NCI-H460 (cell line): Measurements from ENCODE around the gene PCDHGB6. TPM values are rescaled to one million over a fixed set of nuclear protein-coding genes. Genes with fewer than 3 reads are reported as not detected.
"Not testable (repeated sequence)": the region's sequence is repeated elsewhere in the genome, so short reads cannot be mapped to it uniquely, and the experiment has no call there.

Source experiments
- DNase-seq: peaks from one replicate; pipeline ENCODE4 v3.0.0-alpha.2; 2016; ENCODE audit warnings: low read depth; ENCODE audit errors: extremely low read depth
- total RNA-seq: library from RNA; depleted of rRNA; stranded (reverse); fragments of >200 nt; shearing (Covaris generic); gene quantifications from 2 replicates; pipeline ENCODE4 v1.2.3, GENCODE V29; 2014

The PCDHGB6 gene
- total RNA-seq, 1 experiment from 2014 or later, result 0.62 TPM

DNA sequence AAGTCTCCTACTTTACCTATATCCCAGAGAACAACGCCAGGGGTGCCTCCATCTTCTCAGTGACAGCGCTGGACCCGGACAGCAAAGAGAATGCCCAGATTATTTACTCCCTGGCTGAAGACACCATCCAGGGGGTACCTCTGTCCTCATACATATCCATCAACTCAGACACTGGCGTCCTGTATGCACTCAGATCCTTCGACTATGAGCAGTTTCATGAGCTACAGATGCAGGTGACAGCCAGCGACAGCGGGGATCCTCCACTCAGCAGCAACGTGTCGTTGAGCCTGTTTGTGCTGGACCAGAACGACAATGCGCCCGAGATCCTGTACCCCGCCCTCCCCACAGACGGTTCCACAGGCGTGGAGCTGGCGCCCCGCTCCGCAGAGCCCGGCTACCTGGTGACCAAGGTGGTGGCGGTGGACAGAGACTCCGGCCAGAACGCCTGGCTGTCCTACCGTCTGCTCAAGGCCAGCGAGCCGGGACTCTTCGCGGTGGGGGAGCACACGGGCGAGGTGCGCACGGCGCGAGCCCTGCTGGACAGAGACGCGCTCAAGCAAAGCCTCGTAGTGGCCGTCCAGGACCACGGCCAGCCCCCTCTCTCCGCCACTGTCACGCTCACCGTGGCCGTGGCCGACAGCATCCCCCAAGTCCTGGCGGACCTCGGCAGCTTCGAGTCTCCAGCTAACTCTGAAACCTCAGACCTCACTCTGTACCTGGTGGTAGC is 6.9 kb downstream of the PCDHGB6 start:
- not testable (repeated sequence) for DNase-seq

DNA sequence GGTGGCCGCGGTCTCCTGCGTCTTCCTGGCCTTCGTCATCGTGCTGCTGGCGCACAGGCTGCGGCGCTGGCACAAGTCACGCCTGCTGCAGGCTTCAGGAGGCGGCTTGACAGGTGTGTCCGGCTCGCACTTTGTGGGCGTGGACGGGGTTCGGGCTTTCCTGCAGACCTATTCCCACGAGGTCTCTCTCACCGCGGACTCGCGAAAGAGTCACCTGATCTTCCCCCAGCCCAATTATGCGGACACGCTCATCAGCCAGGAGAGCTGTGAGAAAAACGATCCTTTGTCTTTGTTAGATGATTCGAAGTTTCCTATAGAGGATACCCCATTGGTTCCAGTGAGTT is 7.4 kb downstream of the PCDHGB6 start:
- DNase-seq, result not testable (repeated sequence)

DNA sequence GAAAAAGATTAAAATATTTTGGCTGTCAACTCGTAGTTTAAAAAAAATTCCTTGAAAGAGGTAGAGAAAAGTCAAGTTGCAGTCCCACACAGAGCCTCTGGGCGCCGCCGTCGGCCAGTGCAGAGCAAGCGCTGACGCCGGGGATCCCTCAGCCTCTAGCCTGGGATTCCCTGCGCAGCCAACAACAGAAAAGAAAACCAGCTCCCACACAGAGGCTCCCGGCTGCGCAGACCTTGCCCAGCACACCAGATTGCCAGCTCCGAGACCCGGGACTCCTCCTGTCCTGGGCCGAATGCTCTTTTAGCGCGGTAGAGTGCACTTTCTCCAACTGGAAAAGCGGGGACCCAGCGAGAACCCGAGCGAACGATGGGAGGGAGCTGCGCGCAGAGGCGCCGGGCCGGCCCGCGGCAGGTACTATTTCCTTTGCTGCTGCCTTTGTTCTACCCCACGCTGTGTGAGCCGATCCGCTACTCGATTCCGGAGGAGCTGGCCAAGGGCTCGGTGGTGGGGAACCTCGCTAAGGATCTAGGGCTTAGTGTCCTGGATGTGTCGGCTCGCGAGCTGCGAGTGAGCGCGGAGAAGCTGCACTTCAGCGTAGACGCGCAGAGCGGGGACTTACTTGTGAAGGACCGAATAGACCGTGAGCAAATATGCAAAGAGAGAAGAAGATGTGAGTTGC is 9.8 kb downstream of the PCDHGB6 start, which contains the start of gene PCDHGB7:
PCDHGB7 (plus strand) TSS at position 184 of the 679 bp plus-strand sequence; CDS start at position 367, 183 bp downstream.
- DNase-seq, result not testable (repeated sequence)

DNA sequence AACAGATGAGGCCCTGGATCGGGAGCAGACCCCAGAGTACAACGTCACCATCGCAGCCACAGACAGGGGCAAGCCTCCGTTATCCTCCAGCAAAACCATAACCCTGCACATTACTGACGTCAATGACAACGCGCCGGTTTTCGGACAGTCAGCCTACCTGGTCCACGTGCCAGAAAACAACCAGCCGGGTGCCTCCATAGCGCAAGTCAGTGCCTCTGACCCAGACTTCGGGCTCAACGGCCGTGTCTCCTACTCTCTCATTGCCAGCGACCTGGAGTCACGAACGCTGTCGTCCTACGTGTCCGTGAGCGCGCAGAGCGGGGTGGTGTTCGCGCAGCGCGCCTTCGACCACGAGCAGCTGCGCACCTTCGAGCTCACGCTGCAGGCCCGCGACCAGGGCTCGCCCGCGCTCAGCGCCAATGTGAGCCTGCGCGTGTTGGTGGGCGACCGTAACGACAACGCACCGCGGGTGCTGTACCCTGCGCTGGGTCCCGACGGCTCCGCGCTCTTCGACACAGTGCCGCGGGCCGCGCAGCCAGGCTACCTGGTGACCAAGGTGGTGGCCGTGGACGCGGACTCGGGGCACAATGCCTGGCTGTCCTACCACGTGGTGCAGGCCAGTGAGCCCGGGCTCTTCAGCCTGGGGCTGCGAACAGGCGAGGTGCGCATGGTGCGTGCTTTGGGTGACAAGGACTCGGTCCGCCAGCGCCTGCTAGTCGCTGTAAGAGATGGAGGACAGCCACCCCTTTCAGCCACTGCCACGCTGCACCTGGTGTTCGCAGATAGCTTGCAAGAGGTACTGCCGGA is 11.5 kb downstream of the PCDHGB6 start:
- DNase-seq, result no peak

DNA sequence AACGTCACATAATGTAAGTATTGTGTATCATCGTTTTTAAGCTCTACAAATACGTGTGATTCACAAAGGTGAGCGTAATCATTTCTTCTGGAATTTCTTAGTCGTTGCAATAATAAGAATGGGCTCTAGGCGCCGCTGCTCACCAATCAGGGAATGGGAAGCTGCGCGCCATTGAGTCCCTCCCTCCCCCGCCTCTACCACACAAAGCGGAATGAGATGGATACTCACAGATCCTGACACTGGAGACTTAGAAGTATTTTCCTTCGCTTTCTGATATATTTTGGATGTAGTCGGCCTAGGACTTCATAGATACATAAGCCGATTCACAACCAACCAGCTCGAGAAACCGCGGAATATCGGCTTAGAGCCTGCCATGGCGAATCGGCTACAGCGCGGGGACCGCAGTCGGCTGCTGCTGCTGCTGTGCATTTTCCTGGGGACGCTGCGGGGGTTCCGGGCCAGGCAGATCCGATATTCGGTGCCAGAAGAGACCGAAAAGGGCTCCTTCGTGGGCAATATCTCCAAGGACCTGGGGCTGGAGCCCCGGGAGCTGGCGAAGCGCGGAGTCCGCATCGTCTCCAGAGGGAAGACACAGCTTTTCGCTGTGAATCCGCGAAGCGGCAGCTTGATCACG is 13.2 kb downstream of the PCDHGB6 start, which contains the start of gene PCDHGA11:
PCDHGA11 (plus strand) TSS at position 197 of the 634 bp plus-strand sequence; CDS start at position 374, 177 bp downstream.
- no peak for DNase-seq

DNA sequence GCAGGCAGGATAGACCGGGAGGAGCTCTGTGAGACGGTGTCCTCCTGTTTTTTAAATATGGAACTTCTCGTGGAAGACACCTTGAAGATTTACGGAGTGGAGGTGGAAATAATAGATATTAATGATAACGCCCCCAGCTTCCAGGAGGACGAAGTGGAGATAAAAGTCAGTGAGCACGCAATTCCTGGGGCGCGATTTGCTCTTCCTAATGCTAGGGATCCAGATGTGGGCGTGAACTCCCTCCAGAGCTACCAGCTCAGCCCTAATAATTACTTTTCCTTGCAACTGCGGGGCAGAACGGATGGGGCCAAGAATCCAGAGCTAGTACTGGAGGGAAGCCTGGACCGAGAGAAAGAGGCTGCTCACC is 13.7 kb downstream of the PCDHGB6 start:
- DNase-seq, result no peak

DNA sequence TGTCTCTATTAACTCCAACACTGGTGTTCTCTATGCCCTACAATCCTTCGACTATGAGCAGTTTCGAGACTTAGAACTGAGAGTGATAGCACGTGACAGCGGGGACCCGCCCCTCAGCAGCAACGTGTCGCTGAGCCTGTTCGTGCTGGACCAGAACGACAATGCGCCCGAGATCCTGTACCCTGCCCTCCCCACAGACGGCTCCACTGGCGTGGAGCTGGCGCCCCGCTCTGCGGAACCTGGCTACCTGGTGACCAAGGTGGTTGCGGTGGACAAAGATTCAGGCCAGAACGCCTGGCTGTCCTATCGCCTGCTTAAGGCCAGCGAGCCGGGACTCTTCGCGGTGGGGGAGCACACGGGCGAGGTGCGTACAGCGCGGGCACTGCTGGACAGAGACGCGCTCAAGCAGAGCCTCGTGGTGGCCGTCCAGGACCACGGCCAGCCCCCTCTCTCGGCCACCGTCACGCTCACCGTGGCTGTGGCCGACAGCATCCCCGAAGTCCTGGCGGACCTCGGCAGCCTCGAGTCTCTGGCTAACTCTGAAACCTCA is 15.0 kb downstream of the PCDHGB6 start:
- no peak for DNase-seq

DNA sequence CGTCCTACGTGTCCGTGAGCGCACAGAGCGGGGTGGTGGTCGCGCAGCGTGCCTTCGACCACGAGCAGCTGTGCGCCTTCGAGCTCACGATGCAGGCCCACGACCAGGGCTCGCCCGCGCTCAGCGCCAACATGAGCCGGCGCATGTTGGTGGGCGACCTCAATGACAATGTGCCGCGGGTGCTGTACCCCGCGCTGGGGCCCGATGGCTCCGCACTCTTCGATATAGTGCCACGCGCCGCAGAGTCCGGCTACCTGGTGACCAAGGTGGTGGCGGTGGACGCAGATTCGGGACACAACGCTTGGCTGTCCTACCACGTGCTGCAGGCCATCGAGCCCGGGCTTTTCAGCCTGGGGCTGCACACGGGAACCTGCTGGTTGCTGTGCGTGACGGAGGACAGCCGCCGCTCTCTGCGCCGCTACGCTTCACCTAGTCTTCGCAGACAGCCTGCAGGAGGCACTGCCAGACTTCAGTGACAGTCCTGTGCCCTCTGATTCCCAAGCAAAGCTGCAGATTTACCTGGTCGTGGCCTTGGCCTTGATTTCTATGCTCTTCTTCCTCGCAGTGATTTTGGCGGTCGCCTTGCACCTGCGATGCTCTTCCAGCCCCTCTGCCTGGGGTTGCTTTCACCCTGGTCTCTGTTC is 20.1 kb downstream of the PCDHGB6 start:
- DNase-seq, result no peak

DNA sequence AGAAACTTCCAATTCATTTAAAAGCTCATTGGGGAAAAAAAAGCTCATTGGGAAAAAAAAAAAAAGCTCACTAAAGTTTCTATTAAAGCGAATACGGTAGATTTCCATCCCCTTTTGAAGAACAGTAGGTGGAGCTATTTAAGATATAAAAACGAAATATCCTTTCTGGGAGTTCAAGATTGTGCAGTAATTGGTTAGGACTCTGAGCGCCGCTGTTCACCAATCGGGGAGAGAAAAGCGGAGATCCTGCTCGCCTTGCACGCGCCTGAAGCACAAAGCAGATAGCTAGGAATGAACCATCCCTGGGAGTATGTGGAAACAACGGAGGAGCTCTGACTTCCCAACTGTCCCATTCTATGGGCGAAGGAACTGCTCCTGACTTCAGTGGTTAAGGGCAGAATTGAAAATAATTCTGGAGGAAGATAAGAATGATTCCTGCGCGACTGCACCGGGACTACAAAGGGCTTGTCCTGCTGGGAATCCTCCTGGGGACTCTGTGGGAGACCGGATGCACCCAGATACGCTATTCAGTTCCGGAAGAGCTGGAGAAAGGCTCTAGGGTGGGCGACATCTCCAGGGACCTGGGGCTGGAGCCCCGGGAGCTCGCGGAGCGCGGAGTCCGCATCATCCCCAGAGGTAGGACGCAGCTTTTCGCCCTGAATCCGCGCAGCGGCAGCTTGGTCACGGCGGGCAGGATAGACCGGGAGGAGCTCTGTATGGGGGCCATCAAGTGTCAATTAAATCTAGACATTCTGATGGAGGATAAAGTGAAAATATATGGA is 22.7 kb downstream of the PCDHGB6 start, which contains the start of gene PCDHGA12:
PCDHGA12 (plus strand) TSS at position 176 of the 782 bp plus-strand sequence; CDS start at position 429, 253 bp downstream.
- no peak for DNase-seq

DNA sequence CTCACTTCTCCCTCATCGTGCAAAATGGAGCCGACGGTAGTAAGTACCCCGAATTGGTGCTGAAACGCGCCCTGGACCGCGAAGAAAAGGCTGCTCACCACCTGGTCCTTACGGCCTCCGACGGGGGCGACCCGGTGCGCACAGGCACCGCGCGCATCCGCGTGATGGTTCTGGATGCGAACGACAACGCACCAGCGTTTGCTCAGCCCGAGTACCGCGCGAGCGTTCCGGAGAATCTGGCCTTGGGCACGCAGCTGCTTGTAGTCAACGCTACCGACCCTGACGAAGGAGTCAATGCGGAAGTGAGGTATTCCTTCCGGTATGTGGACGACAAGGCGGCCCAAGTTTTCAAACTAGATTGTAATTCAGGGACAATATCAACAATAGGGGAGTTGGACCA is 23.5 kb downstream of the PCDHGB6 start:
- no peak for DNase-seq

DNA sequence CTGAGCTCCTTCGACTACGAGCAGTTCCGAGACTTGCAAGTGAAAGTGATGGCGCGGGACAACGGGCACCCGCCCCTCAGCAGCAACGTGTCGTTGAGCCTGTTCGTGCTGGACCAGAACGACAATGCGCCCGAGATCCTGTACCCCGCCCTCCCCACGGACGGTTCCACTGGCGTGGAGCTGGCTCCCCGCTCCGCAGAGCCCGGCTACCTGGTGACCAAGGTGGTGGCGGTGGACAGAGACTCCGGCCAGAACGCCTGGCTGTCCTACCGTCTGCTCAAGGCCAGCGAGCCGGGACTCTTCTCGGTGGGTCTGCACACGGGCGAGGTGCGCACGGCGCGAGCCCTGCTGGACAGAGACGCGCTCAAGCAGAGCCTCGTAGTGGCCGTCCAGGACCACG is 24.5 kb downstream of the PCDHGB6 start:
- not testable (repeated sequence) for DNase-seq

DNA sequence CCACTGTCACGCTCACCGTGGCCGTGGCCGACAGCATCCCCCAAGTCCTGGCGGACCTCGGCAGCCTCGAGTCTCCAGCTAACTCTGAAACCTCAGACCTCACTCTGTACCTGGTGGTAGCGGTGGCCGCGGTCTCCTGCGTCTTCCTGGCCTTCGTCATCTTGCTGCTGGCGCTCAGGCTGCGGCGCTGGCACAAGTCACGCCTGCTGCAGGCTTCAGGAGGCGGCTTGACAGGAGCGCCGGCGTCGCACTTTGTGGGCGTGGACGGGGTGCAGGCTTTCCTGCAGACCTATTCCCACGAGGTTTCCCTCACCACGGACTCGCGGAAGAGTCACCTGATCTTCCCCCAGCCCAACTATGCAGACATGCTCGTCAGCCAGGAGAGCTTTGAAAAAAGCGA is 24.9 kb downstream of the PCDHGB6 start:
- DNase-seq, result not testable (repeated sequence)

DNA sequence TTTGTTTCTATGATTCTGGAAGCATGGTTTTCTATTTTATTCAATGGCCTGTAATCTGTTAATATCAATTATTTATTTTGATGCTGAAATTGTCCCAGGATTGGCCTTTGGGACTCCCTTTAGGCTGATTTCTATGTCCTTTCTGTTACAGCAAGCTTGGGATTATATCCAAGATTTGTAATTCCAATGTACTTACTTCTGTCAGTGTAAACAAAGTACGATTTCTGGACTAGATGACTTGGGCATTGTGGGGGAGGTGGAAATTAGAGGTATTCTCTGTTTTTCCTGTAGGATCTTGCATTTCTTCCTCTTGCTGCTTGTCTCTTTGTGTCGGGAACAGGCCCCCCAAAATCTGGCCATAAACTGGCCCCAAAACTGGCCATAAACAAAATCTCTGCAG is 26.2 kb downstream of the PCDHGB6 start:
- DNase-seq, result no peak

DNA sequence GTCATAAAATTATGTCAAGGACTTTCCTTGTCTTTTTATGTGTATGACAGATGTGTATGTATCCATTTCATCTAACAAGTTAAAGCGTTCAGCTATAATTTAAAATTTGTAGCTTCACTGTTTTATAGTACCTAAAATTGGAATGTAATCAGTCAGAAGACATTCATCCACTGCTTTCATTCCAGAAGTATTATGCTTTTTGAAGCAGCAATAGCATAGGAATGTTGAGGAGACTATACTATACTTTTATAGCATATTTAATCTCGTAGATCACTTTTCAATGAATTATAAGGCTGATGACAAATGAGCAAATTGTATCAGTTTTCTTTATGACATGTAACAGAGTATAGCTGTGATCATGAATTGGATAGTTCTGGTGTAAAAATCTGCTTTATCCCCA is 29.4 kb downstream of the PCDHGB6 start:
- DNase-seq, result no peak

DNA sequence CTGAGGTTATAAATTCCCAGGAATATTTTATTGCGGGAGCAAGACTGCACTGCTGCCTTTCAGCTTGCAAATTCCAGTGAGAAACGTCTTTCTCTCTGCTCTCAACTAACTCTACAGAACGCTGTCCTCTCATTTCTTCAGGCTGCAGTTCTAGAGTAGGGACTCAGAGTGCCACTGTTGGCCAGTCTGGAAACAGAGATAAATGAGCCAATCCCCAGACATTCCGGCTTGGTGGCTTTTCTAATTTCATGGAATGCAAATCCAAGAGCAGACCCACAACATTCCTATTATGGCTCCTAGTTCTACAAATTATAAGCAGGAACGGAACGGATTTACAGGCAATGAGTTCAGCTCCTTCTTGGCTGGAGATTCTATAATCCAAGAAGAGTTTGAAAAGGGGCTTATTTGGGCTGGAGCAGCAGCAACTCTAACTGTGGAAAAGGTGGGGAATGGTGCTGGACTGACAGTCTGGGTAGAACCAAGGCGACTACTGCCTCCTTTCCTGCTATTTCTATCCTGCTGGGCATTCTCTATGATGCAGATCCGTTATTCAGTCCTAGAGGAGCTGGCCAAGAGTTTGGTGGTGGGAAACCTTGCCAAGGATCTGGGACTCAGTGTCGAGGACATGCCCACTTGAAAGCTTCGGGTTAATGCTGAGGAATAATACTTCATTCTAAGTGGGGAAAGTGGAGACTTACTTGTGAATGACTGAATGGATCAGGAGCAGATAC is 31.8 kb downstream of the PCDHGB6 start:
- no peak for DNase-seq

DNA sequence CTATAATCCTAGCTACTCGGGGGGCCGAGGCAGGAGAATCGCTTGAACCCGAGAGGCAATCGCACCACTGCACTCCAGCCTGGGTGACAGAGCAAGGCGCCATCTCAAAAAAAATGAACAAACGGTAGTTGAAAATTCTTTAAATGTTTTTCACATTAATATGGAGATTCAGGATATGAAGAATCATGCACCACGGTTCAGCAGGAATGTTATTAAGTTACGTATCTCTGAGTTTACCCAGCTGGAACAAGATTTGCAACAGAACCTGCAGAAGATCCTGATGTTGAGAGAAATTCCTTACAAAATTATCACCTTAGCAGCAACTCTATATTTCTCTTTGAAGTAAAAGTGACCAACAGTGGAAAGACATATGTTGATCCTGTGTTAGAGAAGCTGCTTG is 32.5 kb downstream of the PCDHGB6 start:
- DNase-seq, result no peak

DNA sequence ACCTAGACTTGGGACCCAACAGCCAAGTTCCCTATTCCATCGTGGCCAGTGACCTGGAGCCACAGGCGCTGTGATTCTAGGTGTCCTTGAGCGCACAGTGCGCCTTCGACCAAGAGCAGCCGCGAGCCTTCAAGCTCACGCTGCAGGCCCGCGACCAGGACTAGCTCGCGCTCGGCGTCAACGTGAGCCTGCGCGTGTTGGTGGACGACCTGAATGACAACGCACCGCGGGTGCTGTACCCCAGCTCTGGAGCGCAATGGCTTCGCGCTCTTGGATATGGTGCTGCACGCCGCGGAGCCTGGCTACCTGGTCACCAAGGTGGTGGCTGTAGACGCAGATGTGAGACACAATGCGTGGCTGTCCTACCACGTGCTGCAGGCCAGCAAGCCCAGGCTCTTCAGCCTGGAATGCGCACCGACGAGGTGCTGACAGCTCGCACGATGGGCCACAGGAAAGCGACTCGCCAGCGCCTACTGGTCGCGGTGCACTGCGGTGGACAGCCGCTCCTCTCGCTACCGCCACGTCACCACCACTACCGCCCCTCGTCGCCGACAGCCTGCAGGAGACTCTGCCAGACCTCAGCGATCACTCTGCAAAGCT is 33.9 kb downstream of the PCDHGB6 start:
- DNase-seq, result no peak
